HUES48 (cell line): ENCODE data around the gene SLC48A1.

Source experiments
- H3K27ac ChIP-seq: one replicate; pipeline ENCODE4 v1.7.0; 2013; ENCODE audit warnings: low read depth, low read length, inconsistent platforms
- H3K27me3 ChIP-seq: 2 replicates; pipeline ENCODE4 v1.6.1; 2013; ENCODE audit warnings: mild to moderate bottlenecking, low read length; ENCODE audit not compliant: control insufficient read depth, insufficient read depth
- H3K36me3 ChIP-seq: 2 replicates; pipeline ENCODE4 v1.6.1; 2013; ENCODE audit warnings: low read length; ENCODE audit not compliant: control insufficient read depth, insufficient read depth
- H3K4me1 ChIP-seq: 2 replicates; pipeline ENCODE4 v1.6.1; 2013; ENCODE audit warnings: mild to moderate bottlenecking, low read length; ENCODE audit not compliant: control insufficient read depth, insufficient read depth
- H3K4me3 ChIP-seq: 2 replicates; pipeline ENCODE4 v1.5.1; 2013; ENCODE audit warnings: mild to moderate bottlenecking, low read depth, low read length
- H3K9ac ChIP-seq: 2 replicates; pipeline ENCODE4 v1.6.1; 2013; ENCODE audit warnings: mild to moderate bottlenecking, low read depth, low read length, moderate library complexity
- H3K9me3 ChIP-seq: 2 replicates; pipeline ENCODE4 v1.6.1; 2013; ENCODE audit warnings: low read length; ENCODE audit not compliant: control insufficient read depth, insufficient read depth

The SLC48A1 gene

GRCh38 chr12:47787596-47788319 lies 14.7 kb downstream of the SLC48A1 start:
- no peaks in the 10 kb centered on the region for H3K9me3 ChIP-seq
- H3K4me3 ChIP-seq = no peak overlapping the region
- no peak overlapping the region for H3K9ac ChIP-seq
- H3K27ac ChIP-seq = no peak overlapping the region
- H3K4me1 ChIP-seq = no peaks in the 10 kb centered on the region
- H3K27me3 ChIP-seq = no peaks in the 10 kb centered on the region
- H3K36me3 ChIP-seq = peaks cover 92% of the 10 kb centered on the region

- H3K4me1 ChIP-seq = no peaks in the 10 kb centered on the region
- no peak overlapping the region for H3K27ac ChIP-seq
- peaks cover 91% of the 10 kb centered on the region for H3K36me3 ChIP-seq
- no peaks in the 10 kb centered on the region for H3K9me3 ChIP-seq
- no peak overlapping the region for H3K4me3 ChIP-seq
- no peak overlapping the region for H3K9ac ChIP-seq
- H3K27me3 ChIP-seq = no peaks in the 10 kb centered on the region
These were observed 16.1 kb downstream of the SLC48A1 start for GRCh38 chr12:47789141-47789540.

GRCh38 chr12:47789712-47790489 lies 16.9 kb downstream of the SLC48A1 start:
- Histone ChIP-seq H3K4me1 (no peaks in the 10 kb centered on the region), H3K27ac (no peak overlapping the region), H3K27me3 (no peaks in the 10 kb centered on the region), H3K9ac (no peak overlapping the region), H3K4me3 (no peak overlapping the region), H3K9me3 (no peaks in the 10 kb centered on the region), H3K36me3 (peaks cover 91% of the 10 kb centered on the region)

- Histone ChIP-seq H3K9me3 (no peaks in the 10 kb centered on the region), H3K27me3 (no peaks in the 10 kb centered on the region), H3K9ac (no peak overlapping the region), H3K4me3 (no peak overlapping the region), H3K27ac (no peak overlapping the region), H3K36me3 (peaks cover 90% of the 10 kb centered on the region), H3K4me1 (no peaks in the 10 kb centered on the region)
These were observed 17.8 kb downstream of the SLC48A1 start for GRCh38 chr12:47790676-47791350.

GRCh38 chr12:47791351-47791746 lies 18.3 kb downstream of the SLC48A1 start:
- Histone ChIP-seq H3K27me3 (no peaks in the 10 kb centered on the region), H3K9me3 (no peaks in the 10 kb centered on the region), H3K36me3 (peaks cover 89% of the 10 kb centered on the region), H3K4me3 (no peak overlapping the region), H3K9ac (no peak overlapping the region), H3K27ac (no peak overlapping the region), H3K4me1 (no peaks in the 10 kb centered on the region)

GRCh38 chr12:47791874-47792273 lies 18.8 kb downstream of the SLC48A1 start:
- H3K27ac ChIP-seq = no peak overlapping the region
- H3K9ac ChIP-seq = no peak overlapping the region
- no peaks in the 10 kb centered on the region for H3K9me3 ChIP-seq
- no peak overlapping the region for H3K4me3 ChIP-seq
- no peaks in the 10 kb centered on the region for H3K27me3 ChIP-seq
- H3K4me1 ChIP-seq = no peaks in the 10 kb centered on the region
- H3K36me3 ChIP-seq = peaks cover 88% of the 10 kb centered on the region

- no peaks in the 10 kb centered on the region for H3K9me3 ChIP-seq
- H3K36me3 ChIP-seq = peaks cover 77% of the 10 kb centered on the region
- H3K27me3 ChIP-seq = no peaks in the 10 kb centered on the region
- no peak overlapping the region for H3K27ac ChIP-seq
- H3K4me3 ChIP-seq = no peak overlapping the region
- no peak overlapping the region for H3K9ac ChIP-seq
- 0 out of 2 replicates have a peak, but pooled peaks cover 2% of the 10 kb centered on the region for H3K4me1 ChIP-seq
These were observed 20.1 kb downstream of the SLC48A1 start for GRCh38 chr12:47793015-47793681.

- Histone ChIP-seq H3K4me3 (no peak overlapping the region), H3K36me3 (peaks cover 66% of the 10 kb centered on the region), H3K27ac (no peak overlapping the region), H3K9me3 (no peaks in the 10 kb centered on the region), H3K9ac (no peak overlapping the region), H3K27me3 (no peaks in the 10 kb centered on the region), H3K4me1 (0 out of 2 replicates have a peak, but pooled peaks cover 2% of the 10 kb centered on the region)
These were observed 21.6 kb downstream of the SLC48A1 start for GRCh38 chr12:47794679-47795078.

- Histone ChIP-seq H3K9ac (no peak overlapping the region), H3K4me1 (0 out of 2 replicates have a peak, but pooled peaks cover 2% of the 10 kb centered on the region), H3K36me3 (peaks cover 61% of the 10 kb centered on the region), H3K4me3 (no peak overlapping the region), H3K9me3 (no peaks in the 10 kb centered on the region), H3K27me3 (no peaks in the 10 kb centered on the region), H3K27ac (no peak overlapping the region)
These were observed 22.2 kb downstream of the SLC48A1 start for GRCh38 chr12:47795121-47795813.

- Histone ChIP-seq H3K4me1 (0 out of 2 replicates have a peak, but pooled peaks cover 2% of the 10 kb centered on the region), H3K9ac (no peak overlapping the region), H3K9me3 (no peaks in the 10 kb centered on the region), H3K27me3 (no peaks in the 10 kb centered on the region), H3K36me3 (peaks cover 54% of the 10 kb centered on the region), H3K27ac (no peak overlapping the region), H3K4me3 (no peak overlapping the region)
These were observed 22.9 kb downstream of the SLC48A1 start for GRCh38 chr12:47795814-47796411.
